NOMO-1 treated with dmso at 0.1 percent for 144 hours (cell line): ENCODE data around the gene SCYGR2.

Source experiments
- DNase-seq: peaks from one replicate; lab custom pipeline; 2025; ENCODE audit not compliant: unreplicated experiment; lab: John Stamatoyannopoulos, UW

The SCYGR2 gene

GRCh38 chr2:227612546-227613271, 14.0 kb downstream of the SCYGR2 start:
- DNase-seq = no peak

GRCh38 chr2:227613272-227613660, 14.6 kb downstream of the SCYGR2 start:
- DNase-seq = no peak

GRCh38 chr2:227614246-227614645, 15.6 kb downstream of the SCYGR2 start:
- DNase-seq = no peak

- no peak for DNase-seq
Measured at GRCh38 chr2:227614740-227615139, 16.0 kb downstream of the SCYGR2 start, which contains the start of gene SCYGR3. Gene SCYGR3, minus strand, starts transcription at chr2:227614840. Its CDS starts 0 bp downstream, at chr2:227614840.

GRCh38 chr2:227615181-227615580, 16.5 kb downstream of the SCYGR2 start:
- no peak for DNase-seq

GRCh38 chr2:227615906-227616305, 17.2 kb downstream of the SCYGR2 start:
- DNase-seq = no peak

- no peak for DNase-seq
Measured at GRCh38 chr2:227616631-227617030, 17.9 kb downstream of the SCYGR2 start.

- no peak for DNase-seq
Measured at GRCh38 chr2:227617316-227618230, 18.9 kb downstream of the SCYGR2 start, which contains the start of gene SCYGR4. Gene SCYGR4, plus strand, starts transcription at chr2:227617498. Its CDS starts 0 bp downstream, at chr2:227617498.

- DNase-seq = no peak
Measured at GRCh38 chr2:227623226-227623625, 24.5 kb downstream of the SCYGR2 start.

- no peak for DNase-seq
Measured at GRCh38 chr2:227625420-227625819, 26.7 kb downstream of the SCYGR2 start.

GRCh38 chr2:227626580-227627151, 28.0 kb downstream of the SCYGR2 start:
- no peak for DNase-seq

- DNase-seq = no peak
Measured at GRCh38 chr2:227627769-227628168, 29.1 kb downstream of the SCYGR2 start.

GRCh38 chr2:227629435-227629834, 30.7 kb downstream of the SCYGR2 start:
- DNase-seq = no peak

- DNase-seq = no peak
Measured at GRCh38 chr2:227630322-227630721, 31.6 kb downstream of the SCYGR2 start.

- DNase-seq = no peak
Measured at GRCh38 chr2:227632827-227633226, 34.1 kb downstream of the SCYGR2 start.

- no peak for DNase-seq
Measured at GRCh38 chr2:227634201-227634600, 35.5 kb downstream of the SCYGR2 start.

- DNase-seq = no peak
Measured at GRCh38 chr2:227642656-227643055, 44.0 kb downstream of the SCYGR2 start.

GRCh38 chr2:227643990-227644551, 45.4 kb downstream of the SCYGR2 start:
- no peak for DNase-seq
